Hepatocyte (in vitro differentiated cells): Measurements from ENCODE around the gene SEMA3G. TPM values are rescaled to one million over a fixed set of nuclear protein-coding genes. Genes with fewer than 3 reads are reported as not detected.

Source experiments
- DNase-seq: peaks from one replicate; pipeline ENCODE4 v3.0.0-alpha.2; 2016; ENCODE audit warnings: low spot score
- H2AFZ ChIP-seq: fragments of 200-600 bp; sonication (generic); 2 replicates; pipeline ENCODE4 v1.6.0; 2016; ENCODE audit warnings: antibody characterized with exemption, mild to moderate bottlenecking
- H3K27ac ChIP-seq: fragments of 200-600 bp; sonication (generic); 2 replicates; pipeline ENCODE4 v1.5.1; 2016; ENCODE audit warnings: mild to moderate bottlenecking
- H3K27me3 ChIP-seq: fragments of 200-600 bp; sonication (generic); 2 replicates; pipeline ENCODE4 v1.6.1; 2016
- H3K36me3 ChIP-seq: fragments of 200-600 bp; sonication (generic); replicated peaks from 2 replicates; pipeline ENCODE4 v1.5.1; 2016; ENCODE audit warnings: low read depth; ENCODE audit not compliant: insufficient read depth
- H3K4me1 ChIP-seq: fragments of 200-600 bp; sonication (generic); 2 replicates; pipeline ENCODE4 v1.5.1; 2016; ENCODE audit warnings: mild to moderate bottlenecking, moderate library complexity; ENCODE audit not compliant: insufficient read depth
- H3K4me2 ChIP-seq: fragments of 200-600 bp; sonication (generic); 2 replicates; pipeline ENCODE4 v1.6.0; 2016
- H3K4me3 ChIP-seq: fragments of 200-600 bp; sonication (generic); 2 replicates; pipeline ENCODE4 v1.5.1; 2016; ENCODE audit warnings: mild to moderate bottlenecking
- H3K79me2 ChIP-seq: fragments of 200-600 bp; sonication (generic); 2 replicates; pipeline ENCODE4 v1.6.0; 2017; ENCODE audit warnings: mild to moderate bottlenecking
- H3K9me2 ChIP-seq: fragments of 200-600 bp; sonication (generic); replicated peaks from 2 replicates; pipeline ENCODE4 v1.6.0; 2017; ENCODE audit warnings: mild to moderate bottlenecking; ENCODE audit not compliant: insufficient read depth
- H3K9me3 ChIP-seq: fragments of 200-600 bp; sonication (generic); 2 replicates; pipeline ENCODE4 v1.5.1; 2016; ENCODE audit warnings: low read depth, mild to moderate bottlenecking
- H4K20me1 ChIP-seq: fragments of 200-600 bp; sonication (generic); 2 replicates; pipeline ENCODE4 v1.6.0; 2016; ENCODE audit warnings: mild to moderate bottlenecking; ENCODE audit not compliant: insufficient read depth, poor library complexity, severe bottlenecking
- CTCF ChIP-seq: fragments of 200-600 bp; sonication (generic); IDR thresholded peaks from 2 replicates; pipeline ENCODE4 v1.5.1; 2016; ENCODE audit warnings: antibody characterized with exemption, mild to moderate bottlenecking; ENCODE audit not compliant: poor library complexity
- EZH2 ChIP-seq: fragments of 200-600 bp; sonication (generic); IDR thresholded peaks from 2 replicates; pipeline ENCODE4 v1.6.1; 2016; ENCODE audit warnings: antibody characterized with exemption, mild to moderate bottlenecking, borderline replicate concordance
- EZH2phosphoT487 ChIP-seq: fragments of 200-600 bp; sonication (generic); IDR thresholded peaks from one replicate; pipeline ENCODE4 v1.6.1; 2018; ENCODE audit warnings: antibody characterized with exemption, mild to moderate bottlenecking, low read depth, moderate library complexity; ENCODE audit not compliant: unreplicated experiment, severe bottlenecking
- WGBS: methylation state at CpG from one replicate; pipeline ENCODE4 v1.1.6; 2016; ENCODE audit warnings: low lambda C conversion rate; ENCODE audit errors: missing lambda C conversion rate; 5-methylcytosine and 5-hydroxymethylcytosine counted together
- polyA plus RNA-seq: library from polyadenylated mRNA; unstranded; fragments of >200 nt; fragmentation: Nextera tagmentation; extraction: Ambion mirVana; gene quantifications from 2 replicates; pipeline ENCODE4 v1.2.1, GENCODE V29; 2016
- total RNA-seq: library from RNA; depleted of rRNA; stranded (reverse); fragments of >200 nt; gene quantifications from 2 replicates; pipeline ENCODE4 v1.2.3, GENCODE V29; 2014

Gene SEMA3G
- total and polyA plus RNA-seq, 2 experiments from 2014 or later: 0.48 to 3.8 TPM

GRCh38 chr3:52450489-52451236, 5.8 kb upstream of the SEMA3G start:
- H3K36me3 ChIP-seq: no peaks in the 10 kb centered on the region
- H3K4me1 ChIP-seq: peaks cover 16% of the 10 kb centered on the region
- H4K20me1 ChIP-seq: no peaks in the 10 kb centered on the region
- H3K27ac ChIP-seq: no peak overlapping the region
- no peak for DNase-seq
- H3K79me2 ChIP-seq: peaks cover 6% of the 10 kb centered on the region
- TF ChIP-seq EZH2 (no peak), CTCF (no peak)
- H2AFZ ChIP-seq: no peak overlapping the region
- 87% methylated on average over 10 of the region's 11 CpGs for WGBS
- no peaks in the 10 kb centered on the region for H3K9me3 ChIP-seq
- no peak overlapping the region for H3K4me3 ChIP-seq
- no peaks in the 10 kb centered on the region for H3K27me3 ChIP-seq
- H3K4me2 ChIP-seq: no peak overlapping the region
- no peaks in the 10 kb centered on the region for H3K9me2 ChIP-seq

- DNase-seq: no peak
- Histone ChIP-seq H3K4me2 (no peak overlapping the region), H3K4me3 (no peak overlapping the region), H3K27ac (no peak overlapping the region), H3K4me1 (peaks cover under 1% of the 10 kb centered on the region), H3K79me2 (no peaks in the 10 kb centered on the region), H4K20me1 (no peaks in the 10 kb centered on the region), H3K36me3 (no peaks in the 10 kb centered on the region), H3K9me2 (no peaks in the 10 kb centered on the region), H2AFZ (no peak overlapping the region), H3K27me3 (no peaks in the 10 kb centered on the region), H3K9me3 (no peaks in the 10 kb centered on the region)
- 83% methylated on average over 10 of the region's 12 CpGs for WGBS
- TF ChIP-seq CTCF (no peak), EZH2phosphoT487 (no peak), EZH2 (no peak)
Observed at GRCh38 chr3:52447512-52448355, 2.8 kb upstream of the SEMA3G start.

- Histone ChIP-seq H3K4me3 (no peak overlapping the region), H4K20me1 (no peaks in the 10 kb centered on the region), H3K4me2 (no peak overlapping the region), H3K36me3 (no peaks in the 10 kb centered on the region), H3K27me3 (no peaks in the 10 kb centered on the region), H3K27ac (no peak overlapping the region), H3K4me1 (no peaks in the 10 kb centered on the region), H3K79me2 (no peaks in the 10 kb centered on the region), H2AFZ (no peak overlapping the region), H3K9me2 (no peaks in the 10 kb centered on the region), H3K9me3 (no peaks in the 10 kb centered on the region)
- peak; percentile 76 for DNase-seq
- WGBS: 44% methylated on average over 13 of the region's 13 CpGs
- TF ChIP-seq CTCF (peak; percentile 99), EZH2 (no peak)
Observed at GRCh38 chr3:52446631-52447511, 2.0 kb upstream of the SEMA3G start.
